ENCODE data around the gene SNRNP27.
A peak's percentile ranks its signal among the peaks of the same experiment; 100 is the strongest.
"Not testable (repeated sequence)": the region's sequence is repeated elsewhere in the genome, so short reads cannot be mapped to it uniquely, and the experiment has no call there.

The SNRNP27 gene, protein sequence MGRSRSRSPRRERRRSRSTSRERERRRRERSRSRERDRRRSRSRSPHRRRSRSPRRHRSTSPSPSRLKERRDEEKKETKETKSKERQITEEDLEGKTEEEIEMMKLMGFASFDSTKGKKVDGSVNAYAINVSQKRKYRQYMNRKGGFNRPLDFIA

DNA sequence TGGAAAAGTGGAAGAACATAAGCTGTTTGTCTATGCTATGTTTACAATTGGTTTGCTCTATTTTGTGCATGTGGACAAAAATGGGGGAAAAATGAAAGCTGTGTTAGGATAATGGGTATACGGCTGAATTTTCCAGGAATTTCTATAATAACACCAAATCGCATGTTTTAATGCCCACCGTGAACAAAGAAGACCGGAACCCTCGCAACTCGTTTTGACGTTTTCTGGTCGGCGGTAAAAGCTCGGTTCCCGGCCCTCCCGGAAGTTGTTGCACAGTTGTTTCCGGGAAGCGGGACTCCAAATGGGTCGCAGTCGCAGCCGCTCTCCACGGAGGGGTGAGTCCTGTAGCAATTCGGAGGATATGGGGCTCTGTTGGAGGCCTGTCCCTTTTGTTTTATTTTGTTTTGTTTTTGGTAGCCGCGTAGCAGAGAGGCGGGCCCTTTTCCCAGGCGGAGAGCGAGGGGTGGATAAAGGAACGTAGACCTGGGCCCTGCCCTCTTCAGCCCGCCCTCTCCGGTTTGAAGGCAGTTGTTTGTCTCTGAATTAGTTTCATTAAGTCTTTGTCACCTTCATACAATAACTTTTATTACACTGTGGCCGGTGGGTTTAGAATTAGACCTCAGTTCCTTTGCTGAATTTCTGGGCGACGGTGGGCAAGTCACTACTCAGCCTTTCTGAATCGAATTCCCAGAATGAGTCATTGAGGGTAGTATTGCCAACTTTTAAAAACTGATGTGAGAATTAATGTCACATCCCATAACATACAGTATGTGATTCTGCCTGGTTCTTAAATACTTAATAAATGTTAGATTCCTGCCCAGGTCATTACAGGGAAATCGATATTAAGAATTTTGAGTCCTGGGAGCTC lies at the start of gene SNRNP27:
SNRNP27 (plus strand) TSS at position 273 of the 868 bp plus-strand sequence; CDS start at position 302, 29 bp downstream.
- DNase-seq = peak; percentile 90

DNA sequence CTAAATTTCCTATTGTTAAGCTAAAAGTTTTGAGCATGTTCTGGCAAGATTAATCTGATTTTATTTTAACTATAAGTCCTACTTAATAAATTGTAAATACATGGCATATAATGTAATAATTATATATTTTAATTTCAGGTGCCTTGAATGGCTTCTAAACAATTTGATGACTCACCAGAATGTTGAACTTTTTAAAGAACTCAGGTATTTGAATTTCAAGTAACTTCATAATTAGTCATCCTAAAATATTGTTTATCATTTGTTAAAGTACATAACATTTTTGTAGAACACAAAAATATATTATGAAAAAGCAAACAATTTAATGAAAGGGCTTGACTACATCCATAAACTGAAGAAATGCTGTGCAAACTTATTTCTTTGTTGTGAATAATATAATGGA lies 49.8 kb upstream of the SNRNP27 start:
- no peak for DNase-seq

DNA sequence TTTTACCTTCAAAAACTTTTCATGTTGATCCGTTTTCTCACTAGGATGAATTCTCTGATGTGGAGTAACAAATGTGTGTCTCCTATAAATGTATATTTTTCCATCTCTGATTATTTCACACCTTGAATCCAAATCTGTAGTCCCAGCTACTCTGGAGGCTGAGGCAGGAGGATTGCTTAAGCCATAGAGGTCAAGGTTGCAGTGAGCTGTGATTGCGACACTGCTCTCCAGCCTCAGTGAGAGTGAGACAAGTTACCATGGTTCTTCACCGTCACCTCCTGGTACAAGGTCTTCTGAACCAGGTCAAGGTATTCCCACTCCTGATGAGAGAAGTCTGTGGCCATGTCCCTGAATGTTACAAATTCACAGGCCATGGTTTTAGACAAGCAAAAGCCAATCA lies 49.2 kb upstream of the SNRNP27 start:
- DNase-seq = no peak

- no peak for DNase-seq
Observed at GRCh38 chr2:69846182-69847067, 47.3 kb upstream of the SNRNP27 start.

GRCh38 chr2:69847068-69847828 lies 46.5 kb upstream of the SNRNP27 start:
- DNase-seq = no peak

GRCh38 chr2:69848186-69848790 lies 45.5 kb upstream of the SNRNP27 start:
- no peak for DNase-seq

DNA sequence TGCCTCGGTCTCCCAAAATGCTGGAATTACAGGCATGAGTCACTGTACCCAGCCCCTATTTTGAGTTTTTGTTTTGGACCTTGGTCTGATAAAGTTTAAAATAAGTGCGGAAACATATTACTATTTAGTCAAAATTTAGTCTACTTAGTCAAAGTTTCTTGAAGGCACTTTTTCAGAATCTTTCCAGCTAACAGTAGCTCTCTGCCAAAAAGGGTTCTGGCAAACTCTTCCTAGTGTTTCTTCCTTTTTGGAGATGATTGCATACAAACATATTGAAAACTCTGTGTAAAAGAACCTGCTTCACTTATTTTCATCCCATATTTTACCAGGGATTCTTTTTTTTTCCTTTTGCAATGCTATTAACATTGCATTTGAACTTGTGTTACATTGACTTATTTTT lies 35.5 kb upstream of the SNRNP27 start:
- DNase-seq = no peak

DNA sequence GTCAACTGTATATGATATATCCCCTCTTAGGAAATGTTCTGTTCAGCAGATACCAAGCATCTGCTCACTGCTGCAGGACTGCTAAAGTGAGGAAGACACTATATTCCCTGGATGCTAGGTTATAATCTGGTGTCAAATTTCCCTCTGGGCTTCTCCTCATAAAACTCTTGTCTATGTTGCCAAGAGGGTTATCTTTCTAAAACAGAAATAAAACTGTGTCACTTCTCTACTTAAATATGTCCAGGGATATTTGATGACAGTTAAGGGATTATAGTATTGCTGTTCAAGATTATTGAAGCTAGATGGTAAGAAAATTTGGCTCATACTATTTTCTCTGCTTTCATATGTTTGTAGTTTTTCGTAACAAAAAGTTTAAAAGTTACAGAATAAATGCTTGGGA lies 30.5 kb upstream of the SNRNP27 start:
- no peak for DNase-seq

- no peak for DNase-seq
Observed at GRCh38 chr2:69888451-69888850, 5.3 kb upstream of the SNRNP27 start.

DNA sequence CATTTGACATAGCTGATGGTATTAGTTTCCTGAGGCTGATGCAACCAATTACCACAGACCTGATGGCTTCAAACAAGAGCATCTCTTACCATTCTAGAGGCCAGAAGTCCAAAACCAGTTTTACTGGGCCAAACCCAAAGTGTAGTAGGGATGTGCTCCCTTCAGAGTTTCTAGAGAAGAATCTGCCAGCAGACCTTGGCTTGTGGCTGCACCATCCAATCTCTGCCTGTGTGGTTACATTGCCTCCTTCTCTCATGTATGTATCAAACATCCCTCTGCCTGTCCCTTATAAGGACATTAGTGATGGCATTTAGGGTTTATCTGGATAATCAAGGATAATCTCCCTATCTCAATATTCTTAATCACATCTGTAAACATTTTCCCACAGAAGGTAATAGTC lies 4.5 kb upstream of the SNRNP27 start:
- no peak for DNase-seq

DNA sequence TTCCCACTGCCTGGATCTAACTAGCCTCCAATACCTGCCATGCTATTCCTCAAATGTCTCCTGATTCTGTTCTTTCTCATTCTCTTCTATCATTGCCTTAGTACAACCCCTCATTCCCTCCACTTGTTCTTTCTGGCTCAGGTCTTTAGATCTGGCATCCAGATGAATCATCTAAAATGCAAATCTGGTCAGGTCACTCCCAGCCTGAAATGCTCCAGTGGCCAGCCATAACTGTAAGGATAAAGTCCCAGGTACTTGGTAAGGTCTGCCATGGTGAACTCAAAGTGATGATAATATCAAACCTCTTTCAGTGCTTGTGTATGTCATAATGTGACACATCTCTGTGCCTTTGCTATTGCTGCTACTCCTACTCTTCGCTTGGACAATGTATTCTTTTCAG lies 2.9 kb upstream of the SNRNP27 start:
- DNase-seq = no peak

DNA sequence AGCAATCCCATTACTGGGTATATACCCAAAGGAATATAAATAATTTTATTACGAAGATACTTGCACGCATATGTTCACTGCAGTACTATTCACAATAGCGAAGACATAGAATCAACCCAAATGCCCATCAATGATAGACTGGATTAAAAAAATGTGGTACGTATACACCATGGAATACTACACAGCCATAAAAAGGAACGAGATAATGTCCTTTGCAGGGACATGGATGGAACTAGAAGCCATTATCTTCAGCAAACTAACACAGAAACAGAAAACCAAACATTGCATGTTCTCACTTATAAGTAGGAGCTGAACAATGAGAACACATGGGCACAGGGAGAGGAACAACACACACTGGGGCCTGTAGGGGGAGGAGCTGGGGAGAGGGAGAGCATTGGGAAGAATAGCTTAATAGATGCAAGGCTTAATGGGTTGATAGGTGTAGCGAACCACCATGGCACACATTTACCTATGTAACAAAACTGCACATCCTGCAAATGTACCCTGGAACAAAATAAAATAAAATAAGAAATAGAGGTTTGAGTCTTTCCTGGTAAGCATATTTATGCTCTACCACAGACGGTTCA lies 825 bp upstream of the SNRNP27 start:
- DNase-seq = not testable (repeated sequence)

GRCh38 chr2:69894737-69895136 lies 981 bp downstream of the SNRNP27 start:
- DNase-seq = not testable (repeated sequence)

- DNase-seq = no peak
Observed at GRCh38 chr2:69902213-69902922, 8.6 kb downstream of the SNRNP27 start.

- no peak for DNase-seq
Observed at GRCh38 chr2:69907216-69907615, 13.5 kb downstream of the SNRNP27 start.

GRCh38 chr2:69911985-69912563 lies 18.3 kb downstream of the SNRNP27 start:
- no peak for DNase-seq

DNA sequence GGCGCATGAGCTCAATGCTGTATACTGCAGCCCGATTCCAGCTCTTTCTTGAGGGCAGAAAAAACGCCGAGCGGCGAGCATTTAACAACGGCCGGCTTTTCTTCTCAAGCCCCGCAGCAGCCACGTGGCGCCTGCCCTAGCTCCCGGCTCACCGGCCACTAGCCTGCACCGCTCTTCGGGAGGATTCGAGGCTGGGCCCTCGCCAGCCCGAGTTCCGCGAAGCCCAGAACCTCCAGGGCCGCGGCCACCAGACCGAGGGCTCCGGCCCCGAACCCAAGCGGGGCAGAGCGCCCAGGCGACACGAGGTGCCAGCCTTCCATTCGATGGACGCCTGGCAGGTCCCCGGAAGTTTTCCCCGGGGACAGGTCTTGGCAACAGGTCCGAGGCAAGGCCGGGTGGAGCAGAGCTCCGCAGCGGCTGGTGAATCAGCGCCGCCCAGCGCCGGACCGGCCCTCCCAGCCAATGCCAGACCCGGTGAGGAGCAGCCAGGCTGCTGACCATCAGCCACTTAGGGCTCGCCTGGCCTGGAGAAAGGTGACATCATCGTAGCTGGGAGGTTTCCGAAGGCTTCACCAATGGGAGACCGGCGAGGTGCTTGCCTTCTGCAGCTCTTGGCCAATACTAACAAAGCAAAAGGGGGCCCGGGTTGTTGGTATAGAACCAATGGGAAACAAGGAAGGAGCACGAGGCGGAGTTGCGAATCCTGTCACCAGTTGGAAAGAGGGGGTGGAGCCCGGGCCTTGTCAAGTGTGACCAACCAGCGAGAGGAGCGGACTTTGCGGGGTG lies 20.6 kb downstream of the SNRNP27 start:
- DNase-seq = peak; percentile 98

- no peak for DNase-seq
Observed at GRCh38 chr2:69914950-69915945, 21.5 kb downstream of the SNRNP27 start, which contains the start of gene MXD1. Gene MXD1 (plus strand): TSS chr2:69915109. CDS start chr2:69915331, 222 bp downstream.
